ENCODE measurements around the gene MYH14.

GRCh38 chr19:50340331-50340730, 136.9 kb downstream of the MYH14 start:
- TF ChIP-seq, protein P1, sequence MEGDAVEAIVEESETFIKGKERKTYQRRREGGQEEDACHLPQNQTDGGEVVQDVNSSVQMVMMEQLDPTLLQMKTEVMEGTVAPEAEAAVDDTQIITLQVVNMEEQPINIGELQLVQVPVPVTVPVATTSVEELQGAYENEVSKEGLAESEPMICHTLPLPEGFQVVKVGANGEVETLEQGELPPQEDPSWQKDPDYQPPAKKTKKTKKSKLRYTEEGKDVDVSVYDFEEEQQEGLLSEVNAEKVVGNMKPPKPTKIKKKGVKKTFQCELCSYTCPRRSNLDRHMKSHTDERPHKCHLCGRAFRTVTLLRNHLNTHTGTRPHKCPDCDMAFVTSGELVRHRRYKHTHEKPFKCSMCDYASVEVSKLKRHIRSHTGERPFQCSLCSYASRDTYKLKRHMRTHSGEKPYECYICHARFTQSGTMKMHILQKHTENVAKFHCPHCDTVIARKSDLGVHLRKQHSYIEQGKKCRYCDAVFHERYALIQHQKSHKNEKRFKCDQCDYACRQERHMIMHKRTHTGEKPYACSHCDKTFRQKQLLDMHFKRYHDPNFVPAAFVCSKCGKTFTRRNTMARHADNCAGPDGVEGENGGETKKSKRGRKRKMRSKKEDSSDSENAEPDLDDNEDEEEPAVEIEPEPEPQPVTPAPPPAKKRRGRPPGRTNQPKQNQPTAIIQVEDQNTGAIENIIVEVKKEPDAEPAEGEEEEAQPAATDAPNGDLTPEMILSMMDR (IDR thresholded peaks at IDR 0.05; ENCODE audit: low read depth, low read length): no peak
- TF ChIP-seq EZH2phosphoT487 (IDR thresholded peaks at IDR 0.05; ENCODE audit: low read depth): no peak
